Liver (tissue), 3 donors: ENCODE results near the gene DPPA4.

Experiments
- ATF3 ChIP-seq: IDR thresholded peaks from 2 replicates; pipeline ENCODE4 v1.6.1; 2016; ENCODE audit warnings: antibody characterized with exemption
- CTCF ChIP-seq: fragments of 150-350 bp; IDR thresholded peaks from 2 replicates; pipeline ENCODE4 v1.5.1; 2017; ENCODE audit warnings: improper control_type of control experiment, low read depth, low read length; ENCODE audit not compliant: missing input control
- GABPA ChIP-seq, 2 donors: IDR thresholded peaks in 1 of 2; conservative IDR thresholded peaks in 1 of 2; 2 replicates each; pipeline ENCODE4 v1.6.1; 2016; ENCODE audit warnings: antibody characterized with exemption in 2 of 2, mild to moderate bottlenecking in 1 of 2, moderate library complexity in 1 of 2
- HNF4G ChIP-seq: IDR thresholded peaks from 2 replicates; pipeline ENCODE4 v1.6.1; 2016; ENCODE audit warnings: antibody characterized with exemption
- RAD21 ChIP-seq, 2 donors: IDR thresholded peaks; 2 replicates each; pipeline ENCODE4 v1.6.1; 2016; ENCODE audit warnings: antibody characterized with exemption in 2 of 2, mild to moderate bottlenecking in 2 of 2
- RXRA ChIP-seq, 2 donors: IDR thresholded peaks; 2 replicates each; pipeline ENCODE4 v1.6.1; 2017 to 2018; ENCODE audit warnings: antibody characterized with exemption in 2 of 2, mild to moderate bottlenecking in 1 of 2
- SP1 ChIP-seq: IDR thresholded peaks from 2 replicates; pipeline ENCODE4 v1.6.1; 2018; ENCODE audit warnings: antibody characterized with exemption, mild to moderate bottlenecking
- YY1 ChIP-seq: IDR thresholded peaks from 2 replicates; pipeline ENCODE4 v1.6.1; 2016; ENCODE audit warnings: antibody characterized with exemption, mild to moderate bottlenecking
- ZBTB33 ChIP-seq: IDR thresholded peaks from 2 replicates; pipeline ENCODE4 v1.6.1; 2016; ENCODE audit warnings: antibody characterized with exemption
- TF ChIP-seq, protein P1 (sequence below): IDR thresholded peaks from 2 replicates; pipeline ENCODE4 v1.6.1; 2016; ENCODE audit warnings: antibody characterized with exemption
- donor health status: healthy.
- donor health status: healthy.

- TF ChIP-seq RXRA (IDR thresholded peaks at IDR 0.05) (no peak), CTCF (no peak), ZBTB33 (no peak), GABPA (IDR thresholded peaks at IDR 0.05 in 1 of 2, conservative IDR thresholded peaks at IDR 0.05 in 1 of 2) (no peak), SP1 (no peak), HNF4G (no peak), RAD21 (IDR thresholded peaks at IDR 0.05) (no peak), ATF3 (no peak), YY1 (no peak)
- TF ChIP-seq, protein P1, sequence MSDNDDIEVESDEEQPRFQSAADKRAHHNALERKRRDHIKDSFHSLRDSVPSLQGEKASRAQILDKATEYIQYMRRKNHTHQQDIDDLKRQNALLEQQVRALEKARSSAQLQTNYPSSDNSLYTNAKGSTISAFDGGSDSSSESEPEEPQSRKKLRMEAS: no peak
These were observed 5.7 kb downstream of the DPPA4 start for GRCh38 chr3:109331692-109332091.
